Smooth muscle cell (in vitro differentiated cells): Measurements from ENCODE around the gene ZNF74. TPM values are rescaled to one million over a fixed set of nuclear protein-coding genes. Genes with fewer than 3 reads are reported as not detected.

Experiments
- DNase-seq: peaks from one replicate; lab custom pipeline; 2025; ENCODE audit not compliant: unreplicated experiment; lab: John Stamatoyannopoulos, UW
- H2AFZ ChIP-seq: fragments of 200-600 bp; sonication (generic); 2 replicates; pipeline ENCODE4 v1.6.0; 2016; ENCODE audit warnings: antibody characterized with exemption, low read depth, mild to moderate bottlenecking
- H3F3A ChIP-seq: fragments of 200-600 bp; sonication (generic); 2 replicates; pipeline ENCODE4 v1.6.0; 2017; ENCODE audit warnings: antibody characterized with exemption, low read depth
- H3K27ac ChIP-seq: fragments of 200-600 bp; sonication (generic); 2 replicates; pipeline ENCODE4 v1.5.1; 2016; ENCODE audit warnings: low read depth, mild to moderate bottlenecking
- H3K27me3 ChIP-seq: fragments of 200-600 bp; sonication (generic); 2 replicates; pipeline ENCODE4 v1.6.1; 2016; ENCODE audit warnings: low read depth, mild to moderate bottlenecking
- H3K36me3 ChIP-seq: fragments of 200-600 bp; sonication (generic); 2 replicates; pipeline ENCODE4 v1.5.1; 2016; ENCODE audit warnings: low read depth
- H3K4me1 ChIP-seq: fragments of 200-600 bp; sonication (generic); 2 replicates; pipeline ENCODE4 v1.5.1; 2016; ENCODE audit warnings: low read depth
- H3K4me2 ChIP-seq: fragments of 200-600 bp; sonication (generic); 2 replicates; pipeline ENCODE4 v1.6.0; 2016; ENCODE audit warnings: mild to moderate bottlenecking
- H3K4me3 ChIP-seq: fragments of 200-600 bp; sonication (generic); 2 replicates; pipeline ENCODE4 v1.5.1; 2016; ENCODE audit warnings: mild to moderate bottlenecking
- H3K79me2 ChIP-seq: fragments of 200-600 bp; sonication (generic); 2 replicates; pipeline ENCODE4 v1.6.0; 2016; ENCODE audit warnings: low read depth, mild to moderate bottlenecking
- H3K9ac ChIP-seq: fragments of 200-600 bp; sonication (generic); 2 replicates; pipeline ENCODE4 v1.6.0; 2016; ENCODE audit warnings: low read depth
- H3K9me3 ChIP-seq: fragments of 200-600 bp; sonication (generic); replicated peaks from 2 replicates; pipeline ENCODE4 v1.5.1; 2016; ENCODE audit warnings: low read depth
- H4K20me1 ChIP-seq: fragments of 200-600 bp; sonication (generic); 2 replicates; pipeline ENCODE4 v1.6.0; 2016; ENCODE audit warnings: low read depth
- CTCF ChIP-seq: fragments of 200-600 bp; sonication (generic); IDR thresholded peaks from 2 replicates; pipeline ENCODE4 v1.5.1; 2017; ENCODE audit warnings: borderline replicate concordance, mild to moderate bottlenecking, antibody characterized with exemption; ENCODE audit not compliant: insufficient read depth, poor library complexity, severe bottlenecking
- WGBS: methylation state at CpG from one replicate; pipeline ENCODE4 v1.1.7; 2016; ENCODE audit warnings: low lambda C conversion rate; 5-methylcytosine and 5-hydroxymethylcytosine counted together
- polyA plus RNA-seq: library from polyadenylated mRNA; unstranded; fragments of >200 nt; fragmentation: Nextera tagmentation; extraction: Ambion mirVana; gene quantifications from 2 replicates; pipeline ENCODE4 v1.2.1, GENCODE V29; 2016
- small RNA-seq: library from RNA; depleted of rRNA; stranded (forward); fragments of <200 nt; gene quantifications from one replicate; pipeline ENCODE3, GENCODE V24; 2014
- total RNA-seq: library from RNA; depleted of rRNA; stranded (reverse); fragments of >200 nt; gene quantifications from 2 replicates; pipeline ENCODE4 v1.2.3, GENCODE V29; 2014

The ZNF74 gene
- total and polyA plus RNA-seq, 2 experiments from 2014 or later, result 11.8 to 14.3 TPM

- H3K79me2 ChIP-seq, result no peaks in the 10 kb centered on the region
- no peak overlapping the region for H3K4me2 ChIP-seq
- H3F3A ChIP-seq, result no peaks in the 10 kb centered on the region
- H3K9ac ChIP-seq, result no peak overlapping the region
- no peaks in the 10 kb centered on the region for H3K4me1 ChIP-seq
- no peak overlapping the region for H3K4me3 ChIP-seq
- no peak overlapping the region for H3K27ac ChIP-seq
- 98% methylated on average over 15 of the region's 15 CpGs for WGBS
- no peaks in the 10 kb centered on the region for H4K20me1 ChIP-seq
- no peaks in the 10 kb centered on the region for H3K27me3 ChIP-seq
- H3K9me3 ChIP-seq, result no peaks in the 10 kb centered on the region
- DNase-seq, result no peak
- no peaks in the 10 kb centered on the region for H3K36me3 ChIP-seq
- no peak for TF ChIP-seq CTCF
- no peak overlapping the region for H2AFZ ChIP-seq
Observed at GRCh38 chr22:20457506-20458240, 63.7 kb downstream of the ZNF74 start.

Small RNA genes within 50 kb of the gene (small RNA-seq; reads per million reads assigned to genes)
- not detected for gene RNU6-225P

Other genes starting within 250 kb of the ZNF74 start
- gene CCDC188, start 243.1 kb upstream of the ZNF74 start, total RNA-seq, result not detected in 2 replicates
- gene CCDC188, start 243.1 kb upstream of the ZNF74 start, polyA plus RNA-seq, result not detected in 2 replicates
- gene RTN4R, start 125.8 kb upstream of the ZNF74 start, total RNA-seq, result 1.8 and 3.9 TPM in 2 replicates
- 4.7 and 8.4 TPM in 2 replicates for gene RTN4R, start 125.8 kb upstream of the ZNF74 start, polyA plus RNA-seq
- gene DGCR6L, start 74.1 kb upstream of the ZNF74 start, total RNA-seq, result 22.2 and 30.3 TPM in 2 replicates
- 74.8 and 77.6 TPM in 2 replicates for gene DGCR6L, start 74.1 kb upstream of the ZNF74 start, polyA plus RNA-seq
- gene SCARF2, start 43.7 kb downstream of the ZNF74 start, total RNA-seq, result 30.9 and 32.8 TPM in 2 replicates
- 70.9 and 89.8 TPM in 2 replicates for gene SCARF2, start 43.7 kb downstream of the ZNF74 start, polyA plus RNA-seq
- 17.1 and 26.1 TPM in 2 replicates for gene KLHL22, start 101.6 kb downstream of the ZNF74 start, total RNA-seq
- gene KLHL22, start 101.6 kb downstream of the ZNF74 start, polyA plus RNA-seq, result 18.1 and 27.3 TPM in 2 replicates
- 25.3 and 29.2 TPM in 2 replicates for gene MED15, start 113.5 kb downstream of the ZNF74 start, total RNA-seq
- gene MED15, start 113.5 kb downstream of the ZNF74 start, polyA plus RNA-seq, result 70.5 and 78.5 TPM in 2 replicates